Rectal smooth muscle tissue (tissue), 1 donor: ENCODE results near the gene CPM.

ENCODE experiments used
- H3K27ac ChIP-seq: one replicate; pipeline ENCODE4 v1.7.0; 2013; ENCODE audit warnings: low read depth, low read length, inconsistent platforms
- H3K27me3 ChIP-seq: one replicate; pipeline ENCODE4 v1.7.0; 2013; ENCODE audit warnings: low read length; ENCODE audit not compliant: control insufficient read depth, insufficient read depth
- H3K36me3 ChIP-seq: one replicate; pipeline ENCODE4 v1.7.0; 2013; ENCODE audit warnings: low read length; ENCODE audit not compliant: control insufficient read depth, insufficient read depth
- H3K4me1 ChIP-seq: one replicate; pipeline ENCODE4 v1.7.0; 2013; ENCODE audit warnings: low read length; ENCODE audit not compliant: control insufficient read depth, insufficient read depth
- H3K4me3 ChIP-seq: one replicate; pipeline ENCODE4 v1.7.0; 2013; ENCODE audit warnings: low read length
- H3K9ac ChIP-seq: one replicate; pipeline ENCODE4 v1.7.0; 2013; ENCODE audit warnings: low read length

CPM gene

DNA sequence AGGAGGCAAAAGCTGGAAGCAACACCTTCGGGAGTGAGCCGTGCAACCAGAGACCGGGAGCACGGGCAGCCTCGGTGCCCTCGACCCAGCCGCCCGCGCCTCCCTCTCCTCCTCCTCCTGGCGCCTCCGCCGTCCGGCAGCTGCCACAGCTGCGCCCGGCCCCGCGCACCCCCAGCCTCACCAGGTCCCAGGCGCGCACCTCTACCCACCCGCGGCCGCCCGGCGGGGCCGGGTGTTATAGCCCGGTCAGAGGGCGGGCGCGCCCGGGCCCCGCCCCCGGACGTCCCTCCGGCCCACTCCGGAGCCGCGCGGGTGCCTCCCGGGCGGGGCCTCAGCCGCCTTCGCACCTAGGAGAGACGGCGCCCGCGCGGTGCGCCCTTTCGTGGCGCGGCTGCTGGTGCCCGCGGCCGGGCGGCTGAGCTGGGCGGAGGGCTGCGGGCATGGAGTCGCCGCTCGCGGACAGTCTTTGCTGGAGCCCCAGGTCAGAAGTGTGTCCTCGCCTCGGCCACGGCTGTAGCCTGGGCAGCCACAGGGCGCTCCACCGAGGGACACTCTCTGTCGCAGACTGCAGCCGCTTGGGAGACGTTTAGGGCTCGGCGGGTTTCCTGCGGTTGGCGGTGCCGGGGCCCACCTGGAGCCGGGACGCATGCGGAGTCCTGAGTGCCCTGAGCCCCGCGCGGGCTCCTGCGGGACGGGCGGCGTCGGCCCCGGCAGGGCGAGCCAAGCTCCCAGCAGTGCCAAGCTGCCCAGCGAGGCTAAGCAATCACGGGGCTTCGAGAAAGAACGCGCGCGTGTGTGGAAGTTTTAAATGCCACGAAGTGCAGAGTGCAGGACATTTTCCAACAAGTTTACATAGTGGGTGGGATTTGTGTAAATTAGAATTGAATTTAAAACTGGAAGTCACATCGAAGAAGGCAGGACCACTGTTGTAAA is at the start of gene CPM:
CPM (minus strand) TSS at position 211 of the 933 bp plus-strand sequence. CDS start 334 bp downstream, outside the sequence.
- peak within 1 kb of the TSS; percentile 79 for H3K4me3 ChIP-seq
- H3K27me3 ChIP-seq: no peaks in the 10 kb centered on the region
- H3K4me1 ChIP-seq: no peaks in the 10 kb centered on the region
- no peaks in the 10 kb centered on the region for H3K36me3 ChIP-seq
- no peak within 1 kb of the TSS for H3K27ac ChIP-seq
- H3K9ac ChIP-seq: peak within 1 kb of the TSS; percentile 42

DNA sequence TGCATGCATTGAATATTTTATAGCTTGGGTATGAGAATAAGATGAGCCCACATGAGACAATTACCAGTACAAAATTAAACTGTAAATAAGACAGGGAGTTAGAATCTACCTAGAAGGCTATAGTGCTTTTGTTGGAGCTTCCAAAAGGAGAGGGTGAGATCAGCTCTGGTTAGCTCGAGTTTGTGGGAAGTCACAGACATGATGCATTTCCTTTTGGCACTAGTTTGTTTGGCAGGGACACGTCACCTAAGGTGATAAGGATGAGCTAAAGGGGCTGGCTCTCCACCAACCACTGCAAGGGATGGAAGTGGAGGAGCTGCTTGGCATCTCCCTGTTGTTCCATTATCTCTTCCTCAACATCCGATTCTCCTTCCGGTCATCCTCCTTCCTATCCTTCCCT is 48.5 kb upstream of the CPM start:
- no peak overlapping the region for H3K4me3 ChIP-seq
- H3K27ac ChIP-seq: no peak overlapping the region

DNA sequence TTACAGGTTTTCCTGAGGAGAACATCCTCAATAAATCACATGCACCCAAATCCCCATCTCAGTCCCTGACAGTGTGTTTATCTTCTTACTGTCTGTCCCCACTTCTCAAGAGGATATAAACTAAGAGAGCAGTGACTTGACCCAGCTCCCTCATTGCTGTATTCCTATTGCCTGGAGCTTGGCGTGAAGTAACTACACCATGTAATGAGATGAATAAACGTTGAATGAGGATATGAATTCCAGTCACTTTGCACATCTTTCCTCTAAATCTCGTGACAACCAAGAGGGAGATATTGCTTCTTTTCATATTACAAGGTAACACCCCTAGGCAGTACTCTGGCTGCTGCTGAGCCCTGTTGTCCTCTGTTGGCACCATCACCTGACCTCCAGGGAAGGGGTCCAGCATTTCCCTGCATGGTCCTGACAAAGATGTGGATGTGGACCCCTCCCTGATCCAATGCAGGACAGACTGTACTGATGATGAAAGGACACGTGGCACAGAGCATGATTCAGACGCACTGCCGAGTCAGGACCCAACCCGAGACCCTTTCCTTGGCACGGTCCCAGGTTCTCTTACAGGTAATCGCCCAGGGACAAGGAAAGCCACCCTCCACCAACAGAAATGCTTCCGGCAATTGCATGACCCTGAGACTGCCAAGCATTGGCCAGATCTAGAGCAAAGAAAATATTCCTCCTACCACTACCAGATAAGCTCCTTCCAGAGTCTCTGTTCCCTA is 47.7 kb upstream of the CPM start:
- H3K4me1 ChIP-seq: no peaks in the 10 kb centered on the region
- H3K9ac ChIP-seq: no peak overlapping the region
- no peak overlapping the region for H3K27ac ChIP-seq
- H3K27me3 ChIP-seq: no peaks in the 10 kb centered on the region
- no peak overlapping the region for H3K4me3 ChIP-seq
- H3K36me3 ChIP-seq: no peaks in the 10 kb centered on the region

More for the DNA sequence above, 48.5 kb upstream of the CPM start:
- H3K9ac ChIP-seq: no peak overlapping the region
- H3K27me3 ChIP-seq: no peaks in the 10 kb centered on the region
- no peaks in the 10 kb centered on the region for H3K36me3 ChIP-seq
- no peaks in the 10 kb centered on the region for H3K4me1 ChIP-seq

DNA sequence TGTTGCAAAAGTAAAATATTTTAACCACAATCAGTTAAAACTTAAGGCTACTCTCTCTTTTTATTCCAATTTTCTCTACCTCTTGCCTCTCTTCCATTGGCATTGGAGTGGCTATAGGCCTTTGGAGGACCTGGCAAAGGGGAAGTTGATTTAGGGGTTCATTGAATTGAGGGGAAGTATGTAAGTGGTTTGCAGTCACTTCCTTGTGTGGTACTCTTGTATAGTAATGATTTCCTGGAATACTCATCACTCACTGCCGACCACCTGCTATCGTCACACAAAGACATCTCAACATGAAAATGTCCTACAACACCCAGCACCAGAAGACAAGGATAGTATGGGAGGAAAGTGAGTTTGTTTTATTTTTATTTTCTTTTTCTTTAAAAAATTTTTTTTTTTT is 45.7 kb upstream of the CPM start:
- no peaks in the 10 kb centered on the region for H3K4me1 ChIP-seq
- H3K4me3 ChIP-seq: no peak overlapping the region
- no peaks in the 10 kb centered on the region for H3K27me3 ChIP-seq
- no peaks in the 10 kb centered on the region for H3K36me3 ChIP-seq
- no peak overlapping the region for H3K27ac ChIP-seq
- H3K9ac ChIP-seq: no peak overlapping the region

DNA sequence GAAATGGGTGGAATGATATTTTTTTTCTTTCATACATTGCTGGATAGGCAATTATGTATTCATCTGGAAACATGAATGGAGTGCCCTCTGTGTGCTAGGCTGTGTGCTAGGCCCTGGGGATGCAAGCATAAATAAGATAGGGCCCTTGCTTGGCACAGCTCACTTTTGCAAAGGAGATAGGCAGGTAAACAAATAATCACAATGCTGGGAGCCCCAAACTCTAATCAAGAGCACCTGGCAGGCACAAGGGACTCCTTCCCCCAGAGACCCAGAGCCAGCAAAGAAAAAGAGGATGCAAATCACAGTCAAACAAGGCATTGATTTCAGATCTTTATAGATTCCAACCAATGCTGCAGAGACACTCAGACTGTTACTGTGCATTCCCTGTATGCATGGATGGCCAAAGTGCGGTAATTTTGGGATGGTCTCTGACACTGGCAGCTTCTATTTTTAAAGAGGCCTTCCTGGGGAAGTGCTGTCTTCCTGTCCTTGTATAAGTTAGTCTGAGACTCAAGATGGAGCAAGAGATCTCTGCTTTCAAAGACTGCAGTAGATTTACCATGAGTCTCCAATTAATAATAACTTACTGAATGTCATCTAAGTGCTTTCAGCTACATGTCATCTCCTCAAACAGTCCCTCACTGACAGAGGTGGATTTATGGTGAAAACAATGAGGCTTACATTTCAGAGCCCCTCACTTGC is 45.1 kb upstream of the CPM start:
- H3K4me3 ChIP-seq: no peak overlapping the region
- H3K9ac ChIP-seq: no peak overlapping the region
- no peaks in the 10 kb centered on the region for H3K4me1 ChIP-seq
- no peak overlapping the region for H3K27ac ChIP-seq
- no peaks in the 10 kb centered on the region for H3K36me3 ChIP-seq
- no peaks in the 10 kb centered on the region for H3K27me3 ChIP-seq

DNA sequence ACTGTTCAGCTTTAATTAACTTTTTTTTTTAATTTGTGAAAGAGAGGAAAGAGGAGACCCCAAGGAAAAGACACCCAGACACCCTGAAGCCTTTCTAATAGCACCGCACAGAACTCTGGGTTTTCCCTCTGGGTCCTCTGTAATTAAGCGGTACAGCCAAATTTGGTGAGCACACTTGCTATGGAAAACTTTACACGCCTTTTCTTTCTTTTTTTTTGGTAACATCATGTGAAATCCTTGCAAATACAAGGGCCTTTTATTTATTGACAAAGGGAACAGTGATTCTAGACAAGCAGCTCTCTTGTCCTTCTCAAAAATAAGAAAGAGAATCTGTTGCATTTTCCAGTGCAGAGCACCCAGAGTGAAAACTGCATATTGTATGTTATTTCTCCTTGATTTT is 44.4 kb upstream of the CPM start:
- no peak overlapping the region for H3K27ac ChIP-seq
- H3K4me3 ChIP-seq: no peak overlapping the region
- no peaks in the 10 kb centered on the region for H3K4me1 ChIP-seq
- no peaks in the 10 kb centered on the region for H3K27me3 ChIP-seq
- H3K9ac ChIP-seq: no peak overlapping the region
- H3K36me3 ChIP-seq: no peaks in the 10 kb centered on the region

DNA sequence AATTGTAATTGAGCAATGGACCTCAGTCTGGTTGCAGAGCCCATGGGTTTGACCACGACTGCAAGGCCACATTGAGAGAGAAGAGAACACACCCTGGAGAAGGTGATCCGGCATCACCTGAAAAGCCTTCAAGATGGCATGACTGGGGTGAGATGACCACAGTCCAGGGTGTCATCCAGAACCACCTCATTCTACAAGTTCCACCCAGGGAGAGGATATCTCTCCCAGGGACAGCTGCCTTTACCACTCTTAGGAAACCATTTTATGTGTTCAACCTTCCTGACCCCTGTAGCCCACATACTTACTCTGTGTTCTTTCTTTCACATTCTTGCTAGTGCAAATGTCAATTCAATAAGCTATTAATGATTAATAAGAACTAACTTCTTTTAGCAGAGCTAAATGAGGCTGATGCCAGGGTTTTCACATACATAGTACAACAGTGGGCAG is 43.4 kb upstream of the CPM start:
- Histone ChIP-seq H3K9ac (no peak overlapping the region), H3K27ac (no peak overlapping the region), H3K4me3 (no peak overlapping the region), H3K27me3 (no peaks in the 10 kb centered on the region), H3K4me1 (no peaks in the 10 kb centered on the region), H3K36me3 (no peaks in the 10 kb centered on the region)

DNA sequence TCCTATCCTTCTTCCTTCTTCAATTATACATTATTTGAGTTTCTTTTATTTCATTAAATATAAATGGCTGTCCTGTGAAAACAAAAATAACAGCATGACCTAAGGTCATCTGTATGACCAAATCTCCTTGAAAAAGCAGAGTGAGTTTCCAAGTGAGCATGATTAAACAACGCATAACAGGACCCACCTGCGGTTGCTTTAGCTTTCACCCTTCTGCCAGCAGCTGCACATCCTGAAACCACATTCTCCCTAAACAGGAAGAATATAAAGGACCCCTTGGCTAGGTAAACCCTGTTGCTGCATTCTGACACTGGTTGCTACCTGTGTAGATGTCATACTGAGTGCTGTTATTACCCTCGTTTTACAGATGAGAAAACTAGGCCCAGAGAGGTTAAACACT is 42.8 kb upstream of the CPM start:
- Histone ChIP-seq H3K9ac (no peak overlapping the region), H3K36me3 (no peaks in the 10 kb centered on the region), H3K4me3 (no peak overlapping the region), H3K4me1 (no peaks in the 10 kb centered on the region), H3K27ac (no peak overlapping the region), H3K27me3 (no peaks in the 10 kb centered on the region)

DNA sequence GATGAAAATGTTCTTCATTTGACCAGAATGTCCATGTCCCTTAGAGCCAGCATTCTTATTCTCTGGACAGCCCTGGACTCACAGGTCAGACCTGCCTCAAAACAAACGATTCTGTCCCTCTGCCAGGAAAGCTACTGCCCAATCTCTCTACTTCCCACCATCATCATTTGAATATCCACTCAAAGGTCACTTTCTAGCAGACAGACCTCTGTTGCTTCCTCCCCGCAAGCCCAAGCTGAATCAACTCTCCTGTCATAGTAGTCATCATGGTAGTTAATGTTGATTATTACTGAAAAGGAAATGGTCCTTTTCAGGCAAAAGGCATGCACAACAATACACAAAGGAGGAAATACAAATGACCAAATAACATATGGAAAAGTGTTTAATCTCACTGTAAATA is 39.6 kb upstream of the CPM start:
- H3K36me3 ChIP-seq: no peaks in the 10 kb centered on the region
- H3K4me3 ChIP-seq: no peak overlapping the region
- no peaks in the 10 kb centered on the region for H3K27me3 ChIP-seq
- no peaks in the 10 kb centered on the region for H3K4me1 ChIP-seq
- no peak overlapping the region for H3K9ac ChIP-seq
- no peak overlapping the region for H3K27ac ChIP-seq

DNA sequence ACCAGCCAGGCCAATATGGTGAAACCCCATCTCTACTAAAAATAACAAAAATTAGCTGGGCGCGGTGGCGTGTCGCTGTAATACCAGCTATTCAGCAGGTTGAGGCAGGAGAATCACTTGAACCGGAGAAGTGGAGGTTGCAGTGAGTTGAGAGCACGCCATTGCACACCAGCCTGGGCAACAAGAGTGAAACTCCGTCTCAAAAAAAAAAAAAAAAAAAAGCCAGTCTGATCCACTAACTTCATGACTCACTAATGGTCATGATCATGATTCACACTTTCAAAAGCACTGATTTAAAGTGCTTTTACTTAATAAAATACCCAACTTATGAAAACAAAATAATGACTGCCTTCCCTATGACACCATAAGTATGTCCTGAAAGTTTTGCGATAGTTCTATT is 38.4 kb upstream of the CPM start:
- Histone ChIP-seq H3K4me3 (no peak overlapping the region), H3K27ac (no peak overlapping the region), H3K27me3 (no peaks in the 10 kb centered on the region), H3K4me1 (no peaks in the 10 kb centered on the region), H3K9ac (no peak overlapping the region), H3K36me3 (no peaks in the 10 kb centered on the region)

DNA sequence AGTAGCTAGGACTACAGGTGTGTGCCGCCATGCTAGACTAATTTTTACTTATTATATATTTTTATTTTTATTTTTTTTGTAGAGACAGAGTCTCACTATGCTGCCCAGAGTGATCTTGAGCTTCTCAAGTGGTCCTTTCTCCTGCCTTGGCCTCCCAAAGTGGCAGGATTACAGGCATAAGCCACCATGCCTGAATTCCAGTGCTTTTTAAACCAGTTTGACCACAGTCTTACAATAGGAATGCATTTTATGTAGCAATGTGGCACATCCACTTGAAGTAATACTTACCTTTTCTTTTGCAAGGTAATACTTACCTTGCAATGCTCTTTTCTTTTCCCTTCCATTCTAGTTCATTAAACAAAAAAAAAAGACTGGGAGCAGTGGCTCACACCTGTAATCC is 38.0 kb upstream of the CPM start:
- no peaks in the 10 kb centered on the region for H3K36me3 ChIP-seq
- no peak overlapping the region for H3K9ac ChIP-seq
- H3K27me3 ChIP-seq: no peaks in the 10 kb centered on the region
- no peaks in the 10 kb centered on the region for H3K4me1 ChIP-seq
- no peak overlapping the region for H3K27ac ChIP-seq
- H3K4me3 ChIP-seq: no peak overlapping the region

DNA sequence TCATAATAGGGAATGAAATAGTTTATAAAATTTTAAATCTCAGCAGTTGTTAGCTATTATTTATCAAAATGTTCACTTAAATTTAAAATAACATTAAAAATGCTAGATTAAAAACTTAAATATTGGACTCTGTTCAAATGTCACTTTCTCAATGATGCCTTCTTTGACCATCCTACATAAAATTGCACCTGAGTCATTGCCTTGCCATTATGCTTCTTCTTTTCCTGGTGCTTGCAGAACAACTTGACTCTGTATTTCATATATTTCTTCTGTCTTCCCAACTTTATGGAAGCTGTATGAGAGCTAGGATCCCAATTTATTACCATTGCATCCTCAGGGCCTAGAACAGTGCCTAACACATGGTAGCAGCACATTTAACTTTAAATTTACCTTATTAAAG is 37.3 kb upstream of the CPM start:
- H3K27me3 ChIP-seq: no peaks in the 10 kb centered on the region
- H3K27ac ChIP-seq: no peak overlapping the region
- H3K4me3 ChIP-seq: no peak overlapping the region
- no peaks in the 10 kb centered on the region for H3K36me3 ChIP-seq
- H3K4me1 ChIP-seq: no peaks in the 10 kb centered on the region
- H3K9ac ChIP-seq: no peak overlapping the region
